Measurements from ENCODE around the gene MIA3.

MIA3 gene

DNA sequence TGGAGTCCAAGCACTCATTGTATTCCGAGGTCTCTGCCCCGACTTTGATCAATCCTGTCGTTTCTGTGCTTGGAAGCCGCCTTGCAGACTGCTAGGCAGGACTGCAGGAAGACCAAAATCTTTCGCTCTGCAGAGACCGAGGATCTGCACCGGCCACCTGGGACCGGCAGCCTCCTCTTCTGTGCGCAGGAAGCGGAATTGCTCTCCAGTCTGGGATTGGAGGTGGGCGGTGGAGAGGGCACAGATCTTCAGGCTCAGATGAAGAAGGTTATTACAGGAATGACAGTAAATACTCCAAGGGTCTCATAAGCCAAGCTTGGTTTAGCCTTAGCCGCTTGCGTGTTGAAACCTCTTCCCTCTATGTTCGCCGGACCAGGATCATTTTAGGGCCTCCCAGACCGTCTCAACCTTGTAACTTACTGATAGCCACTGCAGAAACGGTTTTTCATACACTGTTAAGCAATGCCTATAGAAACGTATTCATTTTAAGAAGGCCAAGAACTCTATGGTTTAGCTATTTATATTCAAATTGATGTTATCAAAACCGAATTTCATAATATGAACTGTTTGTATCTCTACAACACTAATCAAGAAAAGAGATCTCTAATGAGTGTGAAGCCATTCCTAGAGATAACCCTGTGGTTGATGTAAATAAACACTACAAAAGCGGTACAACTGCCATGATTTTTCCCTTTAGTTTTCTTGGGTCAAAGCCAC is 1.1 kb downstream of the MIA3 start:
- Histone ChIP-seq H4K91ac (ENCODE audit: low read length) (no peak overlapping the region), H3K36me3 (ENCODE audit: control insufficient read depth in 1 of 2, insufficient read depth in 2 of 2, low read depth in 1 of 2, low read length in 2 of 2) (peaks cover 3 to 28% of the 10 kb centered on the region in 2 experiments), H3K23ac (ENCODE audit: low read length in 2 of 2) (no peak overlapping the region), H2BK120ac (ENCODE audit: low read depth, low read length) (no peak overlapping the region), H3K4ac (ENCODE audit: low read depth in 1 of 2, low read length in 2 of 2) (no peak overlapping the region), H3K4me1 (ENCODE audit: control insufficient read depth, insufficient read depth, low read depth, low read length) (peaks cover 3% of the 10 kb centered on the region), H2BK12ac (ENCODE audit: low read length in 2 of 2) (no peak overlapping the region), H3K79me1 (replicated peaks; ENCODE audit: low read length, poor library complexity, severe bottlenecking) (peaks cover 18% of the 10 kb centered on the region), H3K9ac (ENCODE audit: low read length) (peak overlapping the region; percentile 91), H2BK15ac (ENCODE audit: low read depth, poor library complexity, severe bottlenecking) (no peak overlapping the region), H2BK5ac (ENCODE audit: low read depth, low read length, poor library complexity, severe bottlenecking) (no peak overlapping the region), H3K4me2 (ENCODE audit: low read length, poor library complexity, severe bottlenecking) (peak overlapping the region; percentile 84), H3K14ac (ENCODE audit: low read length in 2 of 2) (no peak overlapping the region), H3K27me3 (ENCODE audit: control insufficient read depth in 1 of 2, insufficient read depth in 1 of 2, low read length in 2 of 2) (no peaks in the 10 kb centered on the region), H3K4me3 (ENCODE audit: insufficient read depth in 1 of 2, low read depth in 1 of 2, low read length in 2 of 2) (peak overlapping the region; percentile 93 to 99), H3K27ac (ENCODE audit: low read length, poor library complexity, severe bottlenecking) (no peak overlapping the region), H2AK5ac (ENCODE audit: low read length, severe bottlenecking) (no peak overlapping the region), H2AFZ (ENCODE audit: low read depth, low read length) (no peak overlapping the region), H3K18ac (ENCODE audit: low read depth in 1 of 2, low read length in 2 of 2) (peak overlapping the region in 1 of 2 experiments; percentile 29), H3K9me3 (ENCODE audit: control insufficient read depth, low read length) (no peaks in the 10 kb centered on the region), H4K8ac (ENCODE audit: low read length) (no peak overlapping the region)
- DNase-seq = peak; percentile 48
- WGBS = 12% methylated on average over 17 of the region's 20 CpGs

GRCh38 chr1:222620566-222620965 is 2.7 kb downstream of the MIA3 start:
- Histone ChIP-seq H2BK15ac (ENCODE audit: low read depth, poor library complexity, severe bottlenecking) (no peak overlapping the region), H3K4me2 (ENCODE audit: low read length, poor library complexity, severe bottlenecking) (no peak overlapping the region), H3K14ac (ENCODE audit: low read length in 2 of 2) (no peak overlapping the region), H2BK5ac (ENCODE audit: low read depth, low read length, poor library complexity, severe bottlenecking) (no peak overlapping the region), H2BK12ac (ENCODE audit: low read length in 2 of 2) (no peak overlapping the region), H3K4me3 (ENCODE audit: insufficient read depth in 1 of 2, low read depth in 1 of 2, low read length in 2 of 2) (no peak overlapping the region), H3K4me1 (ENCODE audit: control insufficient read depth, insufficient read depth, low read depth, low read length) (peaks cover 3% of the 10 kb centered on the region), H3K4ac (ENCODE audit: low read depth in 1 of 2, low read length in 2 of 2) (no peak overlapping the region), H4K91ac (ENCODE audit: low read length) (no peak overlapping the region), H3K18ac (ENCODE audit: low read depth in 1 of 2, low read length in 2 of 2) (no peak overlapping the region), H3K27me3 (ENCODE audit: control insufficient read depth in 1 of 2, insufficient read depth in 1 of 2, low read length in 2 of 2) (no peaks in the 10 kb centered on the region), H2AFZ (ENCODE audit: low read depth, low read length) (no peak overlapping the region), H3K23ac (ENCODE audit: low read length in 2 of 2) (no peak overlapping the region), H3K9me3 (ENCODE audit: control insufficient read depth, low read length) (no peaks in the 10 kb centered on the region), H2BK120ac (ENCODE audit: low read depth, low read length) (no peak overlapping the region), H3K36me3 (ENCODE audit: control insufficient read depth in 1 of 2, insufficient read depth in 2 of 2, low read depth in 1 of 2, low read length in 2 of 2) (peaks cover 6 to 43% of the 10 kb centered on the region in 2 experiments), H4K8ac (ENCODE audit: low read length) (no peak overlapping the region), H3K27ac (ENCODE audit: low read length, poor library complexity, severe bottlenecking) (no peak overlapping the region), H2AK5ac (ENCODE audit: low read length, severe bottlenecking) (no peak overlapping the region), H3K9ac (ENCODE audit: low read length) (no peak overlapping the region), H3K79me1 (replicated peaks; ENCODE audit: low read length, poor library complexity, severe bottlenecking) (peaks cover 20% of the 10 kb centered on the region)
- 91% methylated on average over 1 of the region's 2 CpGs for WGBS
- DNase-seq = no peak

DNA sequence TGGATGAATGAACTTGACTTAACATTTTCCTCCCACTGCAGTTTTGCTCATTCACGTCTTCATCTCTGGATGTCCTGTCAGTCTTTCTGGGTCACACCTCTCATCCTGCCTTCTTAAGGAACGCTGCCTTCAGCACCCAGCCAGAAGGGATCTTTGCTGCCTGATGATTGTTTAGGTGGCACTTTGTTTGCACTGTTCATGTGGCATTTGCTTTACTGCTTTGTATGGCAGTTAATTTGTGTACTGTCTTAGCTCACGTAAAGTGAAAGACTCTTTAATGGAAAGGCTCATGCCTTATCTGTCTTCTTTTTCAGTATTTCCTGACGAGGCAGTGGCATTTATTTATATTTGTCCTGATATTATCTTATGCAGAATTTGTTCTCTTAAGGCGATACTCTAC is 4.9 kb downstream of the MIA3 start:
- no peak overlapping the region for H3K9ac ChIP-seq (ENCODE audit: low read length)
- no peaks in the 10 kb centered on the region for H3K9me3 ChIP-seq (ENCODE audit: control insufficient read depth, low read length)
- H2BK120ac ChIP-seq (ENCODE audit: low read depth, low read length) = no peak overlapping the region
- no peak overlapping the region for H3K18ac ChIP-seq (ENCODE audit: low read depth in 1 of 2, low read length in 2 of 2)
- H3K4me1 ChIP-seq (ENCODE audit: control insufficient read depth, insufficient read depth, low read depth, low read length) = no peaks in the 10 kb centered on the region
- H2BK15ac ChIP-seq (ENCODE audit: low read depth, poor library complexity, severe bottlenecking) = no peak overlapping the region
- no peak for DNase-seq
- WGBS = 100% methylated on average over 4 of the region's 5 CpGs
- H3K36me3 ChIP-seq (ENCODE audit: control insufficient read depth in 1 of 2, insufficient read depth in 2 of 2, low read depth in 1 of 2, low read length in 2 of 2) = peaks cover 17 to 59% of the 10 kb centered on the region in 2 experiments
- H3K14ac ChIP-seq (ENCODE audit: low read length in 2 of 2) = no peak overlapping the region
- no peak overlapping the region for H3K4me2 ChIP-seq (ENCODE audit: low read length, poor library complexity, severe bottlenecking)
- no peak overlapping the region for H2BK5ac ChIP-seq (ENCODE audit: low read depth, low read length, poor library complexity, severe bottlenecking)
- H3K27me3 ChIP-seq (ENCODE audit: control insufficient read depth in 1 of 2, insufficient read depth in 1 of 2, low read length in 2 of 2) = no peaks in the 10 kb centered on the region
- H4K91ac ChIP-seq (ENCODE audit: low read length) = no peak overlapping the region
- H3K4ac ChIP-seq (ENCODE audit: low read depth in 1 of 2, low read length in 2 of 2) = no peak overlapping the region
- no peak overlapping the region for H3K27ac ChIP-seq (ENCODE audit: low read length, poor library complexity, severe bottlenecking)
- H2AFZ ChIP-seq (ENCODE audit: low read depth, low read length) = no peak overlapping the region
- no peak overlapping the region for H2AK5ac ChIP-seq (ENCODE audit: low read length, severe bottlenecking)
- H3K79me1 ChIP-seq (replicated peaks; ENCODE audit: low read length, poor library complexity, severe bottlenecking) = peaks cover 21% of the 10 kb centered on the region
- no peak overlapping the region for H4K8ac ChIP-seq (ENCODE audit: low read length)
- H3K4me3 ChIP-seq (ENCODE audit: insufficient read depth in 1 of 2, low read depth in 1 of 2, low read length in 2 of 2) = no peak overlapping the region
- no peak overlapping the region for H3K23ac ChIP-seq (ENCODE audit: low read length in 2 of 2)
- H2BK12ac ChIP-seq (ENCODE audit: low read length in 2 of 2) = no peak overlapping the region

DNA sequence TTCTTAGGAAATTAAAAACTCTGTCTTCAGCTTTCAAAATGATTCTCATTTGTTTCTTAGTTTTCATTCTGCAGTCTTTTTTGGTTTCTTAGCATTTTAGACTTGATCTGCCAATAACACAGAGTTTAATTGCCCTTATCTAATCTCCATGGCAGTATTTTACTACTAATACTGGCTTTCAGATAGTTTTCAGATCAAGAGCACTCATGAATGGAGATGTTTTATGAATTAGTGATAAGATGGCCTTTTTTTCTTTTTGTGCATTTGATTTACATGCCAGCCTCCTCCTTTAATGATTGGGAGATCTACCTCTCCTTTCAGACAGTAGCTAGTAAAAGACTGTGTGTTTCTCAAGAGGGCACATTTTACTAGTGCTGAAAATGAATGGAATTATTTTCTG is 5.6 kb downstream of the MIA3 start:
- Histone ChIP-seq H4K91ac (ENCODE audit: low read length) (no peak overlapping the region), H3K27ac (ENCODE audit: low read length, poor library complexity, severe bottlenecking) (no peak overlapping the region), H3K79me1 (replicated peaks; ENCODE audit: low read length, poor library complexity, severe bottlenecking) (peaks cover 16% of the 10 kb centered on the region), H3K4ac (ENCODE audit: low read depth in 1 of 2, low read length in 2 of 2) (no peak overlapping the region), H3K4me3 (ENCODE audit: insufficient read depth in 1 of 2, low read depth in 1 of 2, low read length in 2 of 2) (no peak overlapping the region), H2BK12ac (ENCODE audit: low read length in 2 of 2) (no peak overlapping the region), H3K4me1 (ENCODE audit: control insufficient read depth, insufficient read depth, low read depth, low read length) (no peaks in the 10 kb centered on the region), H4K8ac (ENCODE audit: low read length) (no peak overlapping the region), H2BK15ac (ENCODE audit: low read depth, poor library complexity, severe bottlenecking) (no peak overlapping the region), H2BK120ac (ENCODE audit: low read depth, low read length) (no peak overlapping the region), H3K9me3 (ENCODE audit: control insufficient read depth, low read length) (no peaks in the 10 kb centered on the region), H3K4me2 (ENCODE audit: low read length, poor library complexity, severe bottlenecking) (no peak overlapping the region), H3K18ac (ENCODE audit: low read depth in 1 of 2, low read length in 2 of 2) (no peak overlapping the region), H2AK5ac (ENCODE audit: low read length, severe bottlenecking) (no peak overlapping the region), H3K36me3 (ENCODE audit: control insufficient read depth in 1 of 2, insufficient read depth in 2 of 2, low read depth in 1 of 2, low read length in 2 of 2) (peaks cover 17 to 66% of the 10 kb centered on the region in 2 experiments), H3K27me3 (ENCODE audit: control insufficient read depth in 1 of 2, insufficient read depth in 1 of 2, low read length in 2 of 2) (no peaks in the 10 kb centered on the region), H3K9ac (ENCODE audit: low read length) (no peak overlapping the region), H2BK5ac (ENCODE audit: low read depth, low read length, poor library complexity, severe bottlenecking) (no peak overlapping the region), H2AFZ (ENCODE audit: low read depth, low read length) (no peak overlapping the region), H3K14ac (ENCODE audit: low read length in 2 of 2) (no peak overlapping the region), H3K23ac (ENCODE audit: low read length in 2 of 2) (no peak overlapping the region)
- no peak for DNase-seq

Measured in mesenchymal stem cell (in vitro differentiated cells and primary cell).